H1 (cell line): Measurements from ENCODE around the gene THRB. TPM values are rescaled to one million over a fixed set of nuclear protein-coding genes. Genes with fewer than 3 reads are reported as not detected.

Source experiments
- CTCF ChIA-PET: fragments of 300-600 bp; sonication (Branson Sonifier 250); formaldehyde crosslinking; loops from one replicate; lab custom pipeline; 2021; ENCODE audit not compliant: partially characterized antibody; lab: Charles Lee
- POLR2A ChIA-PET: fragments of 300-600 bp; sonication (Branson Sonifier 250); formaldehyde crosslinking; loops from one replicate; lab custom pipeline; 2021; ENCODE audit warnings: inconsistent platforms; ENCODE audit not compliant: partially characterized antibody; lab: Charles Lee
- DNase-seq, 2 experiments: peaks; one replicate each; pipeline versions ENCODE4 v3.0.0 to v3.0.0-alpha.2; 2010 to 2022; ENCODE audit warnings: low spot score in 2 of 2, low read depth in 1 of 2, mixed read lengths in 1 of 2
- FAIRE-seq: peaks from 2 replicates; lab custom pipeline; 2011; peaks lifted over from hg19 to GRCh38; lab: Jason Lieb, UNC
- H2AFZ ChIP-seq: 2 replicates; pipeline ENCODE4 v1.8.1; 2012; ENCODE audit warnings: low read length, inconsistent platforms
- H2AK5ac ChIP-seq: 2 replicates; pipeline ENCODE4 v1.6.1; 2013; ENCODE audit warnings: low read depth, low read length
- H2BK120ac ChIP-seq: replicated peaks from 2 replicates; pipeline ENCODE3; 2013; ENCODE audit warnings: low read depth, low read length, inconsistent platforms
- H2BK12ac ChIP-seq: 2 replicates; pipeline ENCODE4 v1.6.1; 2013; ENCODE audit warnings: low read depth, low read length
- H2BK15ac ChIP-seq: 2 replicates; pipeline ENCODE4 v1.6.1; 2013; ENCODE audit warnings: low read length
- H2BK20ac ChIP-seq: 2 replicates; pipeline ENCODE4 v1.6.1; 2013; ENCODE audit warnings: low read length
- H2BK5ac ChIP-seq: 2 replicates; pipeline ENCODE4 v1.6.1; 2013; ENCODE audit warnings: low read depth, low read length
- H3K14ac ChIP-seq: 2 replicates; pipeline ENCODE4 v1.6.1; 2013; ENCODE audit warnings: inconsistent platforms; ENCODE audit not compliant: insufficient read length
- H3K18ac ChIP-seq: 2 replicates; pipeline ENCODE4 v1.6.1; 2013; ENCODE audit warnings: low read length; ENCODE audit errors: extremely low read depth
- H3K23ac ChIP-seq: 2 replicates; pipeline ENCODE4 v1.6.1; 2013; ENCODE audit warnings: inconsistent platforms; ENCODE audit not compliant: insufficient read length
- H3K23me2 ChIP-seq: 2 replicates; pipeline ENCODE4 v1.6.1; 2013; ENCODE audit warnings: low read depth, low read length
- H3K27ac ChIP-seq: 2 replicates; pipeline ENCODE4 v1.6.1; 2011; ENCODE audit warnings: low read depth, low read length, inconsistent platforms
- H3K27me3 ChIP-seq, 4 experiments: replicated peaks in 1 of 4; 1 replicate in 1 of 4; 2 replicates in 3 of 4; pipeline versions ENCODE4 v1.6.1 to v1.8.1; 2011 to 2013; ENCODE audit warnings: low read length in 3 of 4, mild to moderate bottlenecking in 3 of 4, inconsistent platforms in 2 of 4, mixed read lengths in 2 of 4, moderate library complexity in 1 of 4; ENCODE audit not compliant: control insufficient read depth in 3 of 4, insufficient read depth in 3 of 4; ENCODE audit errors: extremely low read depth in 1 of 4
- H3K36me3 ChIP-seq, 4 experiments: 2 replicates each; pipeline versions ENCODE4 v1.6.1 to v1.8.1; 2011 to 2013; ENCODE audit warnings: mild to moderate bottlenecking in 4 of 4, low read length in 3 of 4, moderate library complexity in 2 of 4, control low read depth in 1 of 4, inconsistent platforms in 1 of 4; ENCODE audit not compliant: insufficient read depth in 4 of 4, control insufficient read depth in 2 of 4
- H3K4ac ChIP-seq: replicated peaks from 2 replicates; pipeline ENCODE3; 2013; ENCODE audit warnings: low read length, low read depth, mixed read lengths, inconsistent platforms; ENCODE audit not compliant: insufficient read length
- H3K4me1 ChIP-seq, 4 experiments: replicated peaks in 1 of 4; 1 replicate in 1 of 4; 2 replicates in 3 of 4; pipeline versions ENCODE4 v1.6.1 to v1.8.1; 2011 to 2013; ENCODE audit warnings: low read length in 3 of 4, inconsistent platforms in 2 of 4, mixed read lengths in 1 of 4; ENCODE audit not compliant: insufficient read depth in 4 of 4, control insufficient read depth in 3 of 4
- H3K4me2 ChIP-seq, 2 experiments: 2 replicates each; pipeline versions ENCODE4 v1.6.1 to v1.8.1; 2011 to 2013; ENCODE audit warnings: low read depth in 2 of 2, low read length in 2 of 2, control low read depth in 1 of 2, inconsistent platforms in 1 of 2, mild to moderate bottlenecking in 1 of 2; ENCODE audit not compliant: insufficient read depth in 1 of 2
- H3K4me3 ChIP-seq, 4 experiments: fragments of 200-600, 300-600 bp in 1 of 4; sonication (generic), shearing (Covaris generic), sonication (Bioruptor Twin) in 1 of 4; 2 replicates each; pipeline versions ENCODE4 v1.5.1 to v1.8.1; 2011 to 2016; ENCODE audit warnings: low read length in 4 of 4, low read depth in 3 of 4, control low read depth in 2 of 4, inconsistent platforms in 2 of 4, mild to moderate bottlenecking in 2 of 4, mixed read lengths in 1 of 4, moderate library complexity in 1 of 4; ENCODE audit not compliant: insufficient read depth in 2 of 4; ENCODE audit errors: extremely low read depth in 1 of 4
- H3K56ac ChIP-seq: replicated peaks from 2 replicates; pipeline ENCODE3; 2013; ENCODE audit warnings: low read depth, mild to moderate bottlenecking, mixed read lengths, low read length, inconsistent platforms; ENCODE audit not compliant: insufficient read length
- H3K79me1 ChIP-seq: 2 replicates; pipeline ENCODE4 v1.6.1; 2013; ENCODE audit warnings: low read depth, low read length, control low read depth
- H3K79me2 ChIP-seq, 2 experiments: 2 replicates each; pipeline versions ENCODE4 v1.6.1 to v1.8.1; 2012 to 2013; ENCODE audit warnings: low read length in 2 of 2, mild to moderate bottlenecking in 2 of 2, inconsistent platforms in 1 of 2; ENCODE audit not compliant: insufficient read depth in 2 of 2, control insufficient read depth in 1 of 2
- H3K9ac ChIP-seq, 4 experiments: replicated peaks in 1 of 4; 1 replicate in 1 of 4; 2 replicates in 3 of 4; pipeline versions ENCODE4 v1.6.1 to v1.8.1; 2011 to 2013; ENCODE audit warnings: low read depth in 3 of 4, low read length in 3 of 4, control low read depth in 2 of 4, mild to moderate bottlenecking in 2 of 4, moderate library complexity in 2 of 4, inconsistent platforms in 1 of 4; ENCODE audit errors: extremely low read depth in 1 of 4
- H3K9me3 ChIP-seq, 2 experiments: 2 replicates each; pipeline versions ENCODE4 v1.6.1 to v1.8.1; 2012 to 2013; ENCODE audit warnings: mild to moderate bottlenecking in 2 of 2, moderate library complexity in 2 of 2, control low read depth in 1 of 2, inconsistent platforms in 1 of 2, low read depth in 1 of 2, low read length in 1 of 2, mixed read lengths in 1 of 2; ENCODE audit not compliant: insufficient read depth in 2 of 2
- H4K20me1 ChIP-seq, 2 experiments: replicated peaks in 1 of 2; 2 replicates each; pipeline versions ENCODE3 to v1.8.1; 2011 to 2013; ENCODE audit warnings: inconsistent platforms in 2 of 2, low read length in 2 of 2, mild to moderate bottlenecking in 1 of 2; ENCODE audit not compliant: insufficient read depth in 2 of 2, control insufficient read depth in 1 of 2
- H4K5ac ChIP-seq: 2 replicates; pipeline ENCODE4 v1.6.1; 2013; ENCODE audit warnings: low read length, low read depth, mixed read lengths, inconsistent platforms; ENCODE audit not compliant: insufficient read length
- H4K8ac ChIP-seq: 2 replicates; pipeline ENCODE4 v1.8.0; 2013; ENCODE audit warnings: mild to moderate bottlenecking, moderate library complexity, low read length, inconsistent platforms; ENCODE audit not compliant: insufficient read depth; ENCODE audit errors: extremely low read depth
- H4K91ac ChIP-seq: replicated peaks from 2 replicates; pipeline ENCODE3; 2013; ENCODE audit warnings: low read length, mixed read lengths, inconsistent platforms; ENCODE audit not compliant: insufficient read length
- JUND ChIP-seq: IDR thresholded peaks from 2 replicates; pipeline ENCODE4 v1.6.1; 2011; ENCODE audit warnings: mild to moderate bottlenecking, improper control_type of control experiment, low read length
- NRF1 ChIP-seq: IDR thresholded peaks from 2 replicates; pipeline ENCODE4 v1.6.1; 2011; ENCODE audit warnings: mild to moderate bottlenecking, low read depth, low read length, improper control_type of control experiment
- TAF1 ChIP-seq: IDR thresholded peaks from 2 replicates; pipeline ENCODE4 v1.6.1; 2011; ENCODE audit warnings: mild to moderate bottlenecking, low read depth, low read length
- WGBS, 2 experiments: shearing (Covaris generic) in 1 of 2; methylation state at CpG; one replicate each; pipeline versions ENCODE4 v1.1.6 to v1.1.7; 2013 to 2015; ENCODE audit warnings: low lambda C conversion rate in 2 of 2, mixed read lengths in 2 of 2, inconsistent platforms in 1 of 2, low coverage in 1 of 2, missing lambda C conversion rate in 1 of 2; ENCODE audit not compliant: insufficient replicate concordance in 2 of 2, insufficient coverage in 1 of 2, insufficient read length in 1 of 2; ENCODE audit errors: extremely low coverage in 1 of 2, missing lambda C conversion rate in 1 of 2; 5-methylcytosine and 5-hydroxymethylcytosine counted together
- polyA plus RNA-seq, 7 experiments: library from polyadenylated mRNA; depleted of rRNA in 3 of 7; stranded (reverse) in 5 of 7; unstranded in 2 of 7; fragments of >200 nt in 5 of 7; fragments of 200-250 nt in 2 of 7; gene quantifications; 1 replicate in 5 of 7; 2 replicates in 1 of 7; 4 replicates in 1 of 7; pipeline versions ENCODE4 v1.2.1 to v1.2.3, GENCODE V29; 2011 to 2013; ENCODE audit warnings: missing spikeins in 2 of 7, mixed read lengths in 2 of 7
- total RNA-seq: library from RNA; stranded (reverse); fragmentation: NEBNext Ultra II Directional; extraction: Animal tissue kit (Norgen Biotek cat#: 25700); gene quantifications from 2 replicates; pipeline ENCODE4 v1.2.1, GENCODE V29; 2021

THRB gene
- total and polyA plus RNA-seq, 2 of the 8 experiments (the other 6 are each of a cell fraction or from before 2014, with no cell fraction given): 0.98 to 3.9 TPM

GRCh38 chr3:24137334-24137733 is 357.3 kb downstream of the THRB start:
- Histone ChIP-seq H3K23me2 (no peaks in the 10 kb centered on the region), H3K79me1 (no peaks in the 10 kb centered on the region), H2BK120ac (no peak overlapping the region), H4K8ac (no peak overlapping the region), H2AK5ac (no peak overlapping the region), H3K4me1 (no peaks in the 10 kb centered on the region), H3K56ac (no peak overlapping the region), H3K23ac (no peak overlapping the region), H3K18ac (no peak overlapping the region), H3K27ac (no peak overlapping the region), H4K5ac (no peak overlapping the region), H2AFZ (no peak overlapping the region), H3K79me2 (no peaks in the 10 kb centered on the region), H3K9me3 (no peaks in the 10 kb centered on the region), H2BK15ac (no peak overlapping the region), H3K14ac (no peak overlapping the region), H3K4me3 (no peak overlapping the region), H3K36me3 (no peaks in the 10 kb centered on the region), H3K27me3 (no peaks in the 10 kb centered on the region), H4K20me1 (no peaks in the 10 kb centered on the region), H2BK20ac (no peak overlapping the region), H3K4me2 (no peak overlapping the region), H3K9ac (no peak overlapping the region), H3K4ac (no peak overlapping the region), H2BK5ac (no peak overlapping the region), H2BK12ac (no peak overlapping the region), H4K91ac (no peak overlapping the region)
- no peak for DNase-seq
- ChIA-PET CTCF (interaction anchor here (0.6 to 2.3 kb wide), 3 partner anchors 13 to 139 kb away, joined by 4 to 5 read pairs (median 4); no protein-coding TSS in a partner anchor), POLR2A (no interaction called here)
- TF ChIP-seq NRF1 (no peak), TAF1 (no peak), JUND (no peak)
- FAIRE-seq: no peak
- 91% methylated on average over 3 of the region's 3 CpGs; no CpG with 5 or more reads in 1 of the 2 experiments for WGBS, 2 experiments
